IMR-90 (cell line): ENCODE data around the gene PLEKHA4. TPM values are rescaled to one million over a fixed set of nuclear protein-coding genes. Genes with fewer than 3 reads are reported as not detected.

Experiments used
- ATAC-seq: fragments of 200-7000 bp; cut with Tn5 transposase; 2 replicates; pipeline ENCODE4 v1.9.1; 2020; ENCODE audit warnings: low read depth, mild to moderate bottlenecking, moderate library complexity
- BruUV-seq: library from RNA; stranded (reverse); fragments of 400-500 nt; replicated peaks from 2 replicates; lab custom pipeline; 2021; lab: Mats Ljungman, UMichigan
- CTCF ChIA-PET: fragments of 300-600 bp; formaldehyde crosslinking; extraction: SDS; loops from one replicate; lab custom pipeline; 2021; ENCODE audit warnings: antibody characterized with exemption; lab: Yijun Ruan, JAX
- POLR2A ChIA-PET: fragments of 300-600 bp; sonication (Branson Sonifier 250); formaldehyde crosslinking; loops from one replicate; lab custom pipeline; 2022; ENCODE audit warnings: antibody characterized with exemption; ENCODE audit not compliant: unreplicated experiment; lab: Charles Lee
- DNase-seq: peaks from one replicate; pipeline ENCODE4 v3.0.0; 2013
- H2AFZ ChIP-seq: replicated peaks from 2 replicates; pipeline ENCODE3; 2013; ENCODE audit warnings: low read length, mild to moderate bottlenecking; ENCODE audit not compliant: poor library complexity
- H2AK5ac ChIP-seq: 2 replicates; pipeline ENCODE4 v1.6.1; 2013; ENCODE audit warnings: low read depth, low read length, inconsistent platforms
- H2AK9ac ChIP-seq: replicated peaks from 2 replicates; pipeline ENCODE3; 2013; ENCODE audit warnings: mild to moderate bottlenecking, low read depth, low read length, moderate library complexity; ENCODE audit not compliant: poor library complexity
- H2BK120ac ChIP-seq: 2 replicates; pipeline ENCODE4 v1.6.1; 2013; ENCODE audit warnings: low read depth, low read length, inconsistent platforms
- H2BK15ac ChIP-seq: 3 replicates; pipeline ENCODE4 v1.6.1; 2013; ENCODE audit warnings: low read depth, low read length, inconsistent platforms
- H2BK20ac ChIP-seq: 2 replicates; pipeline ENCODE4 v1.6.1; 2013; ENCODE audit warnings: low read depth, mild to moderate bottlenecking, inconsistent platforms, low read length, moderate library complexity
- H2BK5ac ChIP-seq: 2 replicates; pipeline ENCODE4 v1.6.1; 2013; ENCODE audit warnings: mild to moderate bottlenecking, low read depth, low read length, inconsistent platforms; ENCODE audit not compliant: poor library complexity, severe bottlenecking
- H3K14ac ChIP-seq: replicated peaks from 2 replicates; pipeline ENCODE4 v1.6.1; 2013; ENCODE audit warnings: low read depth, low read length, inconsistent platforms
- H3K18ac ChIP-seq: 2 replicates; pipeline ENCODE4 v1.6.1; 2013; ENCODE audit warnings: low read depth, low read length, control low read depth
- H3K23ac ChIP-seq: 2 replicates; pipeline ENCODE4 v1.6.1; 2013; ENCODE audit warnings: low read depth, low read length, inconsistent platforms
- H3K27ac ChIP-seq: 2 replicates; pipeline ENCODE4 v1.5.1; 2013; ENCODE audit warnings: mild to moderate bottlenecking, control low read depth, low read length; ENCODE audit not compliant: insufficient read depth
- H3K27me3 ChIP-seq: 2 replicates; pipeline ENCODE4 v1.6.1; 2013; ENCODE audit warnings: low read length; ENCODE audit not compliant: control insufficient read depth, insufficient read depth
- H3K36me3 ChIP-seq: 2 replicates; pipeline ENCODE4 v1.6.1; 2013; ENCODE audit warnings: low read length, mixed read lengths; ENCODE audit not compliant: control insufficient read depth, insufficient read depth
- H3K4ac ChIP-seq: 2 replicates; pipeline ENCODE4 v1.6.1; 2013; ENCODE audit warnings: low read depth, low read length, inconsistent platforms
- H3K4me1 ChIP-seq: 2 replicates; pipeline ENCODE4 v1.6.1; 2013; ENCODE audit warnings: low read length, mixed read lengths; ENCODE audit not compliant: control insufficient read depth, insufficient read depth
- H3K4me2 ChIP-seq: 2 replicates; pipeline ENCODE4 v1.6.1; 2013; ENCODE audit warnings: low read depth, mild to moderate bottlenecking, control low read depth, low read length, moderate library complexity
- H3K4me3 ChIP-seq: 2 replicates; pipeline ENCODE4 v1.5.1; 2013; ENCODE audit warnings: low read depth, mild to moderate bottlenecking, control low read depth, low read length, moderate library complexity; ENCODE audit not compliant: insufficient read depth
- H3K56ac ChIP-seq: 2 replicates; pipeline ENCODE4 v1.6.1; 2013; ENCODE audit warnings: low read length, inconsistent platforms; ENCODE audit not compliant: insufficient read depth; ENCODE audit errors: extremely low read depth
- H3K79me1 ChIP-seq, 2 experiments: 2 replicates each; pipeline ENCODE4 v1.6.1; 2013; ENCODE audit warnings: low read length in 2 of 2, inconsistent platforms in 1 of 2, low read depth in 1 of 2
- H3K9ac ChIP-seq: 2 replicates; pipeline ENCODE4 v1.6.1; 2013; ENCODE audit warnings: low read depth, low read length, control low read depth
- H3K9me1 ChIP-seq: 2 replicates; pipeline ENCODE4 v1.6.1; 2013; ENCODE audit warnings: low read length, inconsistent platforms; ENCODE audit not compliant: insufficient read depth
- H3K9me3 ChIP-seq: 2 replicates; pipeline ENCODE4 v1.6.1; 2013; ENCODE audit warnings: low read length; ENCODE audit not compliant: control insufficient read depth, insufficient read depth
- H4K20me1 ChIP-seq: 2 replicates; pipeline ENCODE4 v1.6.1; 2013; ENCODE audit warnings: low read length, inconsistent platforms; ENCODE audit not compliant: insufficient read depth
- H4K5ac ChIP-seq: 2 replicates; pipeline ENCODE4 v1.6.1; 2013; ENCODE audit warnings: mild to moderate bottlenecking, low read depth, low read length, control low read depth
- H4K8ac ChIP-seq, 2 experiments: 2 replicates each; pipeline ENCODE4 v1.6.1; 2013; ENCODE audit warnings: low read depth in 2 of 2, low read length in 2 of 2, control low read depth in 1 of 2, inconsistent platforms in 1 of 2
- H4K91ac ChIP-seq: 2 replicates; pipeline ENCODE4 v1.6.1; 2013; ENCODE audit warnings: low read depth, low read length, inconsistent platforms; ENCODE audit not compliant: insufficient read depth
- BHLHE40 ChIP-seq: fragments of 150-350 bp; IDR thresholded peaks from 2 replicates; pipeline ENCODE4 v1.6.1; 2016; ENCODE audit warnings: mild to moderate bottlenecking, low read depth, low read length
- CHD1 ChIP-seq: IDR thresholded peaks from 2 replicates; pipeline ENCODE4 v1.6.1; 2012; ENCODE audit warnings: low read depth, low read length, improper control_type of control experiment
- FOS ChIP-seq: fragments of 150-350 bp; IDR thresholded peaks from 2 replicates; pipeline ENCODE4 v1.6.1; 2016; ENCODE audit warnings: low read depth, low read length
- MAZ ChIP-seq: IDR thresholded peaks from 2 replicates; pipeline ENCODE4 v1.6.1; 2012; ENCODE audit warnings: low read depth, mild to moderate bottlenecking, low read length, improper control_type of control experiment, moderate library complexity, borderline replicate concordance
- NFE2L2 ChIP-seq: fragments of 150-350 bp; IDR thresholded peaks from 2 replicates; pipeline ENCODE4 v1.6.1; 2016; ENCODE audit warnings: low read depth, mild to moderate bottlenecking, low read length
- RAD21 ChIP-seq: IDR thresholded peaks from 2 replicates; pipeline ENCODE4 v1.6.1; 2012; ENCODE audit warnings: low read length, improper control_type of control experiment
- SMC3 ChIP-seq: fragments of 150-350 bp; IDR thresholded peaks from 2 replicates; pipeline ENCODE4 v1.6.1; 2016; ENCODE audit warnings: low read depth, mild to moderate bottlenecking, antibody characterized with exemption, low read length, moderate library complexity
- WGBS, 2 experiments: methylation state at CpG; one replicate each; pipeline versions ENCODE4 v1.1.5 to v1.1.7; 2013; ENCODE audit warnings: missing lambda C conversion rate in 2 of 2; ENCODE audit not compliant: insufficient read length in 1 of 2; ENCODE audit errors: extremely low coverage in 2 of 2; 5-methylcytosine and 5-hydroxymethylcytosine counted together
- dilution Hi-C: fragments of 300-500 bp; cut with HindIII; formaldehyde crosslinking; loops from one replicate; pipeline ENCODE4 v1.14.3; 2018; ENCODE audit warnings: low sequenced_read_pairs; ENCODE audit not compliant: unreplicated experiment
- in situ Hi-C: fragments of 300-500 bp; cut with MboI; formaldehyde crosslinking; loops from 3 replicates; pipeline ENCODE4 v1.14.3; 2019; ENCODE audit warnings: low sequenced_read_pairs, inconsistent platforms, mixed read lengths
- intact Hi-C: fragments of 100-400 bp; cut with micrococcal nuclease; formaldehyde crosslinking; loops from 2 replicates; pipeline ENCODE4 v1.10.0; 2022
- polyA plus RNA-seq, 3 experiments: library from polyadenylated mRNA; depleted of rRNA; stranded (reverse); fragments of >200 nt; gene quantifications; 2 replicates each; pipeline ENCODE4 v1.2.3, GENCODE V29; 2012; ENCODE audit warnings: low replicate concordance in 1 of 3
- total RNA-seq: library from RNA; depleted of rRNA; stranded (reverse); fragments of >200 nt; gene quantifications from 2 replicates; pipeline ENCODE4 v1.2.3, GENCODE V29; 2012
- TF ChIP-seq, protein P1 (sequence below): conservative IDR thresholded peaks from 2 replicates; pipeline ENCODE4 v1.5.1; 2012; ENCODE audit warnings: mild to moderate bottlenecking, low read depth, low read length, improper control_type of control experiment
- TF ChIP-seq, protein P2 (sequence below): fragments of 150-350 bp; IDR thresholded peaks from 2 replicates; pipeline ENCODE4 v1.6.1; 2017; ENCODE audit warnings: mild to moderate bottlenecking, antibody characterized with exemption, low read length, low read depth

Gene PLEKHA4
- total and polyA plus RNA-seq, 2 of the 4 experiments (the other 2 are of a cell fraction): 4.5 to 14.4 TPM

- Histone ChIP-seq H2BK120ac (no peak overlapping the region), H3K27ac (no peak overlapping the region), H3K79me1 (no peaks in the 10 kb centered on the region), H3K14ac (no peak overlapping the region), H2AK9ac (peak overlapping the region; percentile 60), H2BK20ac (no peak overlapping the region), H4K91ac (no peak overlapping the region), H2BK5ac (no peak overlapping the region), H3K9me1 (no peaks in the 10 kb centered on the region), H3K36me3 (peaks cover 22% of the 10 kb centered on the region), H4K8ac (no peak overlapping the region), H3K18ac (no peak overlapping the region), H3K23ac (no peak overlapping the region), H3K9me3 (no peaks in the 10 kb centered on the region), H2AFZ (no peak overlapping the region), H3K4ac (no peak overlapping the region), H4K20me1 (no peaks in the 10 kb centered on the region), H2BK15ac (no peak overlapping the region), H3K4me3 (no peak overlapping the region), H3K4me2 (no peak overlapping the region), H3K4me1 (no peaks in the 10 kb centered on the region), H3K56ac (no peak overlapping the region), H3K9ac (no peak overlapping the region), H3K27me3 (no peaks in the 10 kb centered on the region), H4K5ac (no peak overlapping the region), H2AK5ac (no peak overlapping the region)
- CTCF ChIA-PET: interaction anchor here (1.0 to 1.4 kb wide), 4 partner anchors 9 to 128 kb away, joined by 3 to 10 read pairs (median 4); no protein-coding TSS in a partner anchor
- intact Hi-C loops: loop anchor here (1.0 to 5.0 kb wide), 3 partner anchors 47 to 195 kb away; partner anchors contain the start of gene CA11
- in situ Hi-C loops: no loop called here
- peak; percentile 48 for DNase-seq
- ATAC-seq: peak; percentile 79
- no CpG with 5 or more reads among the region's 2 CpGs for WGBS, 2 experiments
- dilution Hi-C loops: no loop called here
- TF ChIP-seq RAD21 (peak; percentile 64), BHLHE40 (no peak), NFE2L2 (no peak), SMC3 (peak; percentile 72), CHD1 (no peak), MAZ (no peak), FOS (no peak)
- TF ChIP-seq, protein P1, sequence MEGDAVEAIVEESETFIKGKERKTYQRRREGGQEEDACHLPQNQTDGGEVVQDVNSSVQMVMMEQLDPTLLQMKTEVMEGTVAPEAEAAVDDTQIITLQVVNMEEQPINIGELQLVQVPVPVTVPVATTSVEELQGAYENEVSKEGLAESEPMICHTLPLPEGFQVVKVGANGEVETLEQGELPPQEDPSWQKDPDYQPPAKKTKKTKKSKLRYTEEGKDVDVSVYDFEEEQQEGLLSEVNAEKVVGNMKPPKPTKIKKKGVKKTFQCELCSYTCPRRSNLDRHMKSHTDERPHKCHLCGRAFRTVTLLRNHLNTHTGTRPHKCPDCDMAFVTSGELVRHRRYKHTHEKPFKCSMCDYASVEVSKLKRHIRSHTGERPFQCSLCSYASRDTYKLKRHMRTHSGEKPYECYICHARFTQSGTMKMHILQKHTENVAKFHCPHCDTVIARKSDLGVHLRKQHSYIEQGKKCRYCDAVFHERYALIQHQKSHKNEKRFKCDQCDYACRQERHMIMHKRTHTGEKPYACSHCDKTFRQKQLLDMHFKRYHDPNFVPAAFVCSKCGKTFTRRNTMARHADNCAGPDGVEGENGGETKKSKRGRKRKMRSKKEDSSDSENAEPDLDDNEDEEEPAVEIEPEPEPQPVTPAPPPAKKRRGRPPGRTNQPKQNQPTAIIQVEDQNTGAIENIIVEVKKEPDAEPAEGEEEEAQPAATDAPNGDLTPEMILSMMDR: peak; percentile 69
- TF ChIP-seq, protein P2, sequence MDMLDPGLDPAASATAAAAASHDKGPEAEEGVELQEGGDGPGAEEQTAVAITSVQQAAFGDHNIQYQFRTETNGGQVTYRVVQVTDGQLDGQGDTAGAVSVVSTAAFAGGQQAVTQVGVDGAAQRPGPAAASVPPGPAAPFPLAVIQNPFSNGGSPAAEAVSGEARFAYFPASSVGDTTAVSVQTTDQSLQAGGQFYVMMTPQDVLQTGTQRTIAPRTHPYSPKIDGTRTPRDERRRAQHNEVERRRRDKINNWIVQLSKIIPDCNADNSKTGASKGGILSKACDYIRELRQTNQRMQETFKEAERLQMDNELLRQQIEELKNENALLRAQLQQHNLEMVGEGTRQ: no peak
- BruUV-seq: no TSS peak
- POLR2A ChIA-PET: interaction anchor here (0.9 kb wide), 1 partner anchor 197 kb away, joined by 3 read pairs; no protein-coding TSS in a partner anchor
These were observed 25.6 kb downstream of the PLEKHA4 start for GRCh38 chr19:48842789-48843162.
